SK-N-SH (cell line): ENCODE results near the gene POGZ.

Experiments used
- POLR2AphosphoS5 ChIP-seq: IDR thresholded peaks from 2 replicates; pipeline ENCODE4 v1.6.1; 2012; ENCODE audit warnings: low read depth, low read length
- RAD21 ChIP-seq: IDR thresholded peaks from 2 replicates; pipeline ENCODE4 v1.6.1; 2012; ENCODE audit warnings: mild to moderate bottlenecking, low read length
- SIN3A ChIP-seq: IDR thresholded peaks from 2 replicates; pipeline ENCODE4 v1.6.1; 2012; ENCODE audit warnings: low read depth, mild to moderate bottlenecking, low read length, moderate library complexity, borderline replicate concordance

DNA sequence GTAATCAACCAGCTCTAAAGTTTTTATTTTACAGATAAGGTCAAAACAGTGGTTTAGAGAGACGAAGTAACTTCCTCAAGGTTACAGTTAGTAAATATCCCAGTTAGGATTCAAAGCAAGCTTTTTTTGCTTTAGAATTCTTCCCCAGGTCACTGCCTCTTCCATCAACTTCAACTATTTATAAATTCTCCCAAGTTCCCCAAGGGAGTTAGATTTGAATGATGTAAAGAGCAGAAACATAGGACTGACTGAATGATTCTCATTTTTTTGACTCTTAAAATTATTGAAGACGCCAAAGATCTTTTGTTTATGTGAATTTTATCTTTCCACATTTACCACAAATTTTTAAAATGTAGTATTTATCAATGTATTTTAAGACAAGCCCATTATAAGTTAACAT, 4.1 kb downstream of the POGZ start:
- TF ChIP-seq SIN3A (no peak), POLR2AphosphoS5 (no peak), RAD21 (no peak)
